Retinal pigment epithelial cell (primary cell): Measurements from ENCODE around the gene ABR.
"Not testable (repeated sequence)": the region's sequence is repeated elsewhere in the genome, so short reads cannot be mapped to it uniquely, and the experiment has no call there.

ENCODE experiments used
- DNase-seq: peaks from one replicate; pipeline ENCODE4 v3.0.0-alpha.2; 2010; ENCODE audit warnings: low read depth
- H3K4me3 ChIP-seq: 2 replicates; pipeline ENCODE4 v1.5.1; 2011; ENCODE audit warnings: mild to moderate bottlenecking, low read length, control low read depth, moderate library complexity
- CTCF ChIP-seq: conservative IDR thresholded peaks from 2 replicates; pipeline ENCODE4 v1.5.1; 2011; ENCODE audit warnings: low read depth, low read length, control low read depth, inconsistent platforms

ABR gene

GRCh38 chr17:1001640-1002411 is 178.0 kb downstream of the ABR start:
- no peak for DNase-seq
- no peak overlapping the region for H3K4me3 ChIP-seq
- TF ChIP-seq CTCF = no peak

GRCh38 chr17:1000597-1001461 is 179.0 kb downstream of the ABR start:
- DNase-seq = no peak
- TF ChIP-seq CTCF = no peak
- H3K4me3 ChIP-seq = no peak overlapping the region

GRCh38 chr17:998111-998510 is 181.7 kb downstream of the ABR start:
- no peak for TF ChIP-seq CTCF
- peak overlapping the region; percentile 83 for H3K4me3 ChIP-seq
- DNase-seq = no peak

- TF ChIP-seq CTCF = peak; percentile 86
- peak; percentile 89 for DNase-seq
- H3K4me3 ChIP-seq = peak within 1 kb of the TSS; percentile 83
These were observed 183.0 kb downstream of the ABR start, which contains the start of gene TIMM22 for GRCh38 chr17:996554-997344. TIMM22 (plus strand) TSS chr17:997129; CDS start chr17:997143, 14 bp downstream.

GRCh38 chr17:995324-995723 is 184.5 kb downstream of the ABR start:
- not testable (repeated sequence) for H3K4me3 ChIP-seq, DNase-seq

- no peak for DNase-seq
- no peak for TF ChIP-seq CTCF
- no peak overlapping the region for H3K4me3 ChIP-seq
These were observed 186.8 kb downstream of the ABR start for GRCh38 chr17:992933-993332.

GRCh38 chr17:988561-988960 is 191.2 kb downstream of the ABR start:
- no peak for DNase-seq
- TF ChIP-seq CTCF = no peak
- H3K4me3 ChIP-seq = no peak overlapping the region
